H1 (cell line): ENCODE measurements around the gene ME3. TPM values are rescaled to one million over a fixed set of nuclear protein-coding genes. Genes with fewer than 3 reads are reported as not detected.

Source experiments
- EP300 ChIP-seq, 2 experiments: IDR thresholded peaks; 1 replicate in 1 of 2; 2 replicates in 1 of 2; pipeline ENCODE4 v1.6.1; 2011 to 2012; ENCODE audit warnings: low read depth in 2 of 2, low read length in 2 of 2, mild to moderate bottlenecking in 2 of 2, borderline replicate concordance in 1 of 2, inconsistent platforms in 1 of 2, moderate library complexity in 1 of 2
- KDM4A ChIP-seq: IDR thresholded peaks from one replicate; pipeline ENCODE4 v1.7.1; 2012; ENCODE audit warnings: low read depth, mild to moderate bottlenecking, moderate library complexity, low read length, inconsistent platforms; ENCODE audit not compliant: severe bottlenecking
- POU5F1 ChIP-seq: IDR thresholded peaks from 2 replicates; pipeline ENCODE4 v1.6.1; 2011; ENCODE audit warnings: low read depth, mild to moderate bottlenecking, low read length, moderate library complexity
- RBBP5 ChIP-seq: IDR thresholded peaks from 2 replicates; pipeline ENCODE4 v1.7.1; 2012; ENCODE audit warnings: low read depth, mild to moderate bottlenecking, inconsistent platforms, low read length, moderate library complexity, borderline replicate concordance
- TAF7 ChIP-seq: optimal IDR thresholded peaks from 2 replicates; pipeline ENCODE3; 2011; ENCODE audit warnings: low read depth, mild to moderate bottlenecking, inconsistent platforms, low read length, moderate library complexity, borderline replicate concordance
- polyA plus RNA-seq, 7 experiments: library from polyadenylated mRNA; depleted of rRNA in 3 of 7; stranded (reverse) in 5 of 7; unstranded in 2 of 7; fragments of >200 nt in 5 of 7; fragments of 200-250 nt in 2 of 7; gene quantifications; 1 replicate in 5 of 7; 2 replicates in 1 of 7; 4 replicates in 1 of 7; pipeline versions ENCODE4 v1.2.1 to v1.2.3, GENCODE V29; 2011 to 2013; ENCODE audit warnings: missing spikeins in 2 of 7, mixed read lengths in 2 of 7
- total RNA-seq: library from RNA; stranded (reverse); fragmentation: NEBNext Ultra II Directional; extraction: Animal tissue kit (Norgen Biotek cat#: 25700); gene quantifications from 2 replicates; pipeline ENCODE4 v1.2.1, GENCODE V29; 2021
- TF ChIP-seq, protein P1 (sequence below): fragments of 300-600 bp; sonication (generic); IDR thresholded peaks from 2 replicates; pipeline ENCODE4 v1.7.1; 2012; ENCODE audit warnings: low read length, moderate library complexity, mild to moderate bottlenecking, inconsistent platforms; ENCODE audit not compliant: insufficient replicate concordance
- TF ChIP-seq, protein P2 (sequence below): IDR thresholded peaks from 2 replicates; pipeline ENCODE4 v1.6.1; 2011; ENCODE audit warnings: low read length, improper control_type of control experiment

The ME3 gene
- total and polyA plus RNA-seq, 2 of the 8 experiments (the other 6 are each of a cell fraction or from before 2014, with no cell fraction given) = 1.5 to 2.8 TPM

DNA sequence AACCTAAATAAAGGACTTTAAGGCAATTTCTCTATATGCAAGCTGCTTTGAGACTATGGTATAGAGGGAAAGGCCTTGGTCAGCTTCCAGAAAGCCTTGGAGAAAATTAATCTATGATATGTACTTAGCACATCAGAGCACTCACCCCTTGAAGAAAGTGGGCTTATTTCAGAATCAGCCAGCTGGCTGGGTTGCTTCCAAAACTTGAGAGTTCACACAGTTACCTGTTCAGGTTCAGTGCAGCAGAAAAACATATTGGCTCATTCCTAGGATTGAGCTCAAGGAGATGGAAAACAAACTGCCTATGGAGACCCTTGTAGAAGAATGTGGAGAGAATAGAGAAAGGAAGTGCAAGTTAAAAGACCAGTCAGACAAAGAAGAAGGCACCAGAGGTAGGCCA, 275.1 kb downstream of the ME3 start (continued):
- TF ChIP-seq, protein P1, sequence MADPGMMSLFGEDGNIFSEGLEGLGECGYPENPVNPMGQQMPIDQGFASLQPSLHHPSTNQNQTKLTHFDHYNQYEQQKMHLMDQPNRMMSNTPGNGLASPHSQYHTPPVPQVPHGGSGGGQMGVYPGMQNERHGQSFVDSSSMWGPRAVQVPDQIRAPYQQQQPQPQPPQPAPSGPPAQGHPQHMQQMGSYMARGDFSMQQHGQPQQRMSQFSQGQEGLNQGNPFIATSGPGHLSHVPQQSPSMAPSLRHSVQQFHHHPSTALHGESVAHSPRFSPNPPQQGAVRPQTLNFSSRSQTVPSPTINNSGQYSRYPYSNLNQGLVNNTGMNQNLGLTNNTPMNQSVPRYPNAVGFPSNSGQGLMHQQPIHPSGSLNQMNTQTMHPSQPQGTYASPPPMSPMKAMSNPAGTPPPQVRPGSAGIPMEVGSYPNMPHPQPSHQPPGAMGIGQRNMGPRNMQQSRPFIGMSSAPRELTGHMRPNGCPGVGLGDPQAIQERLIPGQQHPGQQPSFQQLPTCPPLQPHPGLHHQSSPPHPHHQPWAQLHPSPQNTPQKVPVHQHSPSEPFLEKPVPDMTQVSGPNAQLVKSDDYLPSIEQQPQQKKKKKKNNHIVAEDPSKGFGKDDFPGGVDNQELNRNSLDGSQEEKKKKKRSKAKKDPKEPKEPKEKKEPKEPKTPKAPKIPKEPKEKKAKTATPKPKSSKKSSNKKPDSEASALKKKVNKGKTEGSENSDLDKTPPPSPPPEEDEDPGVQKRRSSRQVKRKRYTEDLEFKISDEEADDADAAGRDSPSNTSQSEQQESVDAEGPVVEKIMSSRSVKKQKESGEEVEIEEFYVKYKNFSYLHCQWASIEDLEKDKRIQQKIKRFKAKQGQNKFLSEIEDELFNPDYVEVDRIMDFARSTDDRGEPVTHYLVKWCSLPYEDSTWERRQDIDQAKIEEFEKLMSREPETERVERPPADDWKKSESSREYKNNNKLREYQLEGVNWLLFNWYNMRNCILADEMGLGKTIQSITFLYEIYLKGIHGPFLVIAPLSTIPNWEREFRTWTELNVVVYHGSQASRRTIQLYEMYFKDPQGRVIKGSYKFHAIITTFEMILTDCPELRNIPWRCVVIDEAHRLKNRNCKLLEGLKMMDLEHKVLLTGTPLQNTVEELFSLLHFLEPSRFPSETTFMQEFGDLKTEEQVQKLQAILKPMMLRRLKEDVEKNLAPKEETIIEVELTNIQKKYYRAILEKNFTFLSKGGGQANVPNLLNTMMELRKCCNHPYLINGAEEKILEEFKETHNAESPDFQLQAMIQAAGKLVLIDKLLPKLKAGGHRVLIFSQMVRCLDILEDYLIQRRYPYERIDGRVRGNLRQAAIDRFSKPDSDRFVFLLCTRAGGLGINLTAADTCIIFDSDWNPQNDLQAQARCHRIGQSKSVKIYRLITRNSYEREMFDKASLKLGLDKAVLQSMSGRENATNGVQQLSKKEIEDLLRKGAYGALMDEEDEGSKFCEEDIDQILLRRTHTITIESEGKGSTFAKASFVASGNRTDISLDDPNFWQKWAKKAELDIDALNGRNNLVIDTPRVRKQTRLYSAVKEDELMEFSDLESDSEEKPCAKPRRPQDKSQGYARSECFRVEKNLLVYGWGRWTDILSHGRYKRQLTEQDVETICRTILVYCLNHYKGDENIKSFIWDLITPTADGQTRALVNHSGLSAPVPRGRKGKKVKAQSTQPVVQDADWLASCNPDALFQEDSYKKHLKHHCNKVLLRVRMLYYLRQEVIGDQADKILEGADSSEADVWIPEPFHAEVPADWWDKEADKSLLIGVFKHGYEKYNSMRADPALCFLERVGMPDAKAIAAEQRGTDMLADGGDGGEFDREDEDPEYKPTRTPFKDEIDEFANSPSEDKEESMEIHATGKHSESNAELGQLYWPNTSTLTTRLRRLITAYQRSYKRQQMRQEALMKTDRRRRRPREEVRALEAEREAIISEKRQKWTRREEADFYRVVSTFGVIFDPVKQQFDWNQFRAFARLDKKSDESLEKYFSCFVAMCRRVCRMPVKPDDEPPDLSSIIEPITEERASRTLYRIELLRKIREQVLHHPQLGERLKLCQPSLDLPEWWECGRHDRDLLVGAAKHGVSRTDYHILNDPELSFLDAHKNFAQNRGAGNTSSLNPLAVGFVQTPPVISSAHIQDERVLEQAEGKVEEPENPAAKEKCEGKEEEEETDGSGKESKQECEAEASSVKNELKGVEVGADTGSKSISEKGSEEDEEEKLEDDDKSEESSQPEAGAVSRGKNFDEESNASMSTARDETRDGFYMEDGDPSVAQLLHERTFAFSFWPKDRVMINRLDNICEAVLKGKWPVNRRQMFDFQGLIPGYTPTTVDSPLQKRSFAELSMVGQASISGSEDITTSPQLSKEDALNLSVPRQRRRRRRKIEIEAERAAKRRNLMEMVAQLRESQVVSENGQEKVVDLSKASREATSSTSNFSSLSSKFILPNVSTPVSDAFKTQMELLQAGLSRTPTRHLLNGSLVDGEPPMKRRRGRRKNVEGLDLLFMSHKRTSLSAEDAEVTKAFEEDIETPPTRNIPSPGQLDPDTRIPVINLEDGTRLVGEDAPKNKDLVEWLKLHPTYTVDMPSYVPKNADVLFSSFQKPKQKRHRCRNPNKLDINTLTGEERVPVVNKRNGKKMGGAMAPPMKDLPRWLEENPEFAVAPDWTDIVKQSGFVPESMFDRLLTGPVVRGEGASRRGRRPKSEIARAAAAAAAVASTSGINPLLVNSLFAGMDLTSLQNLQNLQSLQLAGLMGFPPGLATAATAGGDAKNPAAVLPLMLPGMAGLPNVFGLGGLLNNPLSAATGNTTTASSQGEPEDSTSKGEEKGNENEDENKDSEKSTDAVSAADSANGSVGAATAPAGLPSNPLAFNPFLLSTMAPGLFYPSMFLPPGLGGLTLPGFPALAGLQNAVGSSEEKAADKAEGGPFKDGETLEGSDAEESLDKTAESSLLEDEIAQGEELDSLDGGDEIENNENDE = no peak
- TF ChIP-seq RBBP5 = no peak
- TF ChIP-seq TAF7 = no peak
- no peak for TF ChIP-seq EP300 (IDR thresholded peaks at IDR 0.05; ENCODE audit: borderline replicate concordance in 1 of 2, low read depth in 2 of 2, low read length in 2 of 2)
- TF ChIP-seq KDM4A = no peak
- TF ChIP-seq POU5F1 = no peak
- TF ChIP-seq, protein P2, sequence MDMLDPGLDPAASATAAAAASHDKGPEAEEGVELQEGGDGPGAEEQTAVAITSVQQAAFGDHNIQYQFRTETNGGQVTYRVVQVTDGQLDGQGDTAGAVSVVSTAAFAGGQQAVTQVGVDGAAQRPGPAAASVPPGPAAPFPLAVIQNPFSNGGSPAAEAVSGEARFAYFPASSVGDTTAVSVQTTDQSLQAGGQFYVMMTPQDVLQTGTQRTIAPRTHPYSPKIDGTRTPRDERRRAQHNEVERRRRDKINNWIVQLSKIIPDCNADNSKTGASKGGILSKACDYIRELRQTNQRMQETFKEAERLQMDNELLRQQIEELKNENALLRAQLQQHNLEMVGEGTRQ = no peak
- TF ChIP-seq, all 59 proteins: peak for 0
